SKM-1 treated with dmso at 0.1 percent for 144 hours (cell line): ENCODE measurements around the gene NPPA.
"Not testable (repeated sequence)": the region's sequence is repeated elsewhere in the genome, so short reads cannot be mapped to it uniquely, and the experiment has no call there.

Experiments used
- DNase-seq: peaks from one replicate; lab custom pipeline; 2025; ENCODE audit not compliant: unreplicated experiment; lab: John Stamatoyannopoulos, UW

The NPPA gene

GRCh38 chr1:11817192-11817591, 30.4 kb downstream of the NPPA start:
- no peak for DNase-seq

- no peak for DNase-seq
These were observed 34.6 kb downstream of the NPPA start for GRCh38 chr1:11813021-11813420.

GRCh38 chr1:11807133-11807532, 40.5 kb downstream of the NPPA start:
- no peak for DNase-seq

- DNase-seq, result no peak
These were observed 41.2 kb downstream of the NPPA start for GRCh38 chr1:11806307-11806936.

- DNase-seq, result peak; percentile 97
These were observed 41.9 kb downstream of the NPPA start, which contains the start of the genes CLCN6 and MTHFR for GRCh38 chr1:11805422-11806306. Gene CLCN6 (plus strand): TSS chr1:11806191. CDS start chr1:11806263, 72 bp downstream. Gene MTHFR (minus strand): TSS chr1:11805964. CDS start chr1:11803116, 2,848 bp downstream.

- no peak for DNase-seq
These were observed 42.7 kb downstream of the NPPA start for GRCh38 chr1:11804666-11805421.

- not testable (repeated sequence) for DNase-seq
These were observed 43.5 kb downstream of the NPPA start for GRCh38 chr1:11803924-11804665.

- no peak for DNase-seq
These were observed 44.4 kb downstream of the NPPA start for GRCh38 chr1:11802973-11803885.

- DNase-seq, result no peak
These were observed 45.0 kb downstream of the NPPA start for GRCh38 chr1:11802616-11802972.

- no peak for DNase-seq
These were observed 46.7 kb downstream of the NPPA start for GRCh38 chr1:11800756-11801433.

- no peak for DNase-seq
These were observed 47.2 kb downstream of the NPPA start for GRCh38 chr1:11800391-11800755.

- DNase-seq, result no peak
These were observed 47.7 kb downstream of the NPPA start for GRCh38 chr1:11799896-11800295.

- no peak for DNase-seq
These were observed 48.5 kb downstream of the NPPA start for GRCh38 chr1:11799099-11799498.

GRCh38 chr1:11797525-11798216, 49.9 kb downstream of the NPPA start:
- DNase-seq, result no peak

GRCh38 chr1:11796036-11796828, 51.4 kb downstream of the NPPA start:
- no peak for DNase-seq
